ENCODE measurements around the gene IQCF2. TPM values are rescaled to one million over a fixed set of nuclear protein-coding genes. Genes with fewer than 3 reads are reported as not detected.

IQCF2 gene
- total RNA-seq, 1 donor from 2014 or later, result not detected

DNA sequence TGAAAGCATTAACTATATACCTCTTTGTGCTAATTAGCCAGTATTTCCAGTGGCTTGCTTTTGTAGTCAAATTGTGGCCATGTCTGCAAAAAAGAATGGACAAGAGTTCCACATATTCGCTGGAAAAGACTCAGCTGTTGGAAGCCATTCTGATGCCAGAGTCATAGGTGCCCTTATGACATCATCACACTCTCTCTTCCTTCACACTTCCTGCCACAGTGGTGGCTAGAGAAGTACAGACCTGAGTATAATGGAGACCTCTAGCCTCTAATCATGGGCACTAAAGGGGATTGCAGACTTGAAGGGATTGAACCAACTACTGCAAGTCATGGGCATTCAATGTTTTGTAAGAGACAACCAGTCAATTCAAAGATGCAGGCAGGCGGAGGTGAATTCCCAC, 44.0 kb upstream of the IQCF2 start:
- peaks cover 3% of the 10 kb centered on the region for H3K36me3 Mint-ChIP-seq (ENCODE audit: low read depth)
- peaks cover 7% of the 10 kb centered on the region for H3K9me3 Mint-ChIP-seq
- DNase-seq (ENCODE audit: low read depth, low spot score), result no peak
- no peaks in the 10 kb centered on the region for H3K4me1 Mint-ChIP-seq
- no peak overlapping the region for H3K4me3 Mint-ChIP-seq
- peaks cover 45% of the 10 kb centered on the region for H3K27me3 Mint-ChIP-seq (ENCODE audit: low read depth)
- H3K27ac Mint-ChIP-seq (ENCODE audit: unreplicated experiment), result no peak overlapping the region
- TF ChIP-seq, protein P1, sequence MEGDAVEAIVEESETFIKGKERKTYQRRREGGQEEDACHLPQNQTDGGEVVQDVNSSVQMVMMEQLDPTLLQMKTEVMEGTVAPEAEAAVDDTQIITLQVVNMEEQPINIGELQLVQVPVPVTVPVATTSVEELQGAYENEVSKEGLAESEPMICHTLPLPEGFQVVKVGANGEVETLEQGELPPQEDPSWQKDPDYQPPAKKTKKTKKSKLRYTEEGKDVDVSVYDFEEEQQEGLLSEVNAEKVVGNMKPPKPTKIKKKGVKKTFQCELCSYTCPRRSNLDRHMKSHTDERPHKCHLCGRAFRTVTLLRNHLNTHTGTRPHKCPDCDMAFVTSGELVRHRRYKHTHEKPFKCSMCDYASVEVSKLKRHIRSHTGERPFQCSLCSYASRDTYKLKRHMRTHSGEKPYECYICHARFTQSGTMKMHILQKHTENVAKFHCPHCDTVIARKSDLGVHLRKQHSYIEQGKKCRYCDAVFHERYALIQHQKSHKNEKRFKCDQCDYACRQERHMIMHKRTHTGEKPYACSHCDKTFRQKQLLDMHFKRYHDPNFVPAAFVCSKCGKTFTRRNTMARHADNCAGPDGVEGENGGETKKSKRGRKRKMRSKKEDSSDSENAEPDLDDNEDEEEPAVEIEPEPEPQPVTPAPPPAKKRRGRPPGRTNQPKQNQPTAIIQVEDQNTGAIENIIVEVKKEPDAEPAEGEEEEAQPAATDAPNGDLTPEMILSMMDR (conservative IDR thresholded peaks at IDR 0.05), result no peak

DNA sequence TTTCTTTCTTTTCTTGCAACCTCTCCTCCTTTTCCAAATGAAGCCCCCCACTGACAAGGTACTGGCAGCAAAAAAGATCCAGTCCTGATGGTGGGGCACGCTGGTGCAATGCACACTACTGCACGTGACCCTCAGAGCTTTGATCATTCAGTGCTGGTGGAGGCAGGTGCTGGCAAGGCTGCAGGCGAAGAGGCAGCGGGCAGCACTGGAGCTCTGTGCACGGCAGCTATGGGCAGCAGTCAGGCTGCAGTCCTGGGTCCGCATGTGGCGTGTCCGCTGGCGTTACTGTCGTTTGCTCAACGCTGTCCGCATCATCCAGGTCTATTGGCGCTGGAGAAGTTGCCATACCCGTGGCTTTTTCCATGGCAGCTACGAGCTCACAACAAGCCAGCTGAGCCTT, 42.3 kb upstream of the IQCF2 start:
- Mint-ChIP-seq H3K4me3 (no peak overlapping the region), H3K36me3 (ENCODE audit: low read depth) (peaks cover 3% of the 10 kb centered on the region), H3K27me3 (ENCODE audit: low read depth) (peaks cover 55% of the 10 kb centered on the region), H3K4me1 (no peaks in the 10 kb centered on the region), H3K9me3 (peaks cover 7% of the 10 kb centered on the region), H3K27ac (ENCODE audit: unreplicated experiment) (no peak overlapping the region)
- TF ChIP-seq, protein P1 (conservative IDR thresholded peaks at IDR 0.05), result no peak
- DNase-seq (ENCODE audit: low read depth, low spot score), result no peak

GRCh38 chr3:51819709-51820406, 41.6 kb upstream of the IQCF2 start:
- TF ChIP-seq, protein P1 (conservative IDR thresholded peaks at IDR 0.05), result peak; percentile 47
- peak; percentile 15 for DNase-seq (ENCODE audit: low read depth, low spot score)
- peaks cover 7% of the 10 kb centered on the region for H3K9me3 Mint-ChIP-seq
- no peak overlapping the region for H3K4me3 Mint-ChIP-seq
- no peaks in the 10 kb centered on the region for H3K4me1 Mint-ChIP-seq
- H3K36me3 Mint-ChIP-seq (ENCODE audit: low read depth), result peaks cover 3% of the 10 kb centered on the region
- H3K27ac Mint-ChIP-seq (ENCODE audit: unreplicated experiment), result peak overlapping the region; percentile 11
- H3K27me3 Mint-ChIP-seq (ENCODE audit: low read depth), result peaks cover 56% of the 10 kb centered on the region

DNA sequence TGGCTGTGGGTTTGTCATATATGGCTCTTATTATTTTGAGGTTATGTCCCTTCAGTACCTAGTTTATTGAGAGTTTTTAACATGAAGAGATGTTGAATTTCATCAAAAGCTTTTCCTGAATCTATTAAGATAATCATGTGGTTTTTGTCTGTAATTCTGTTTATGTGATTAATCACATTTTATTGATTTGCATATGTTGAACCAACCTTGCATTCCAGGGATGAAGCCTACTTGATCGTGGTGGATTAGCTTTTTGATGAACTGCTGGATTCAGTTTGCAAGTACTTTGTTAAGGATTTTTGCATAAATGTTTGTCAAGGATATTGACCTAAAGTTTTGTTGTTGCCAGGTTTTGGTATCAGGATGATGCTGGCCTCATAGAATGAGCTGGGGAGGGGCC, 33.1 kb upstream of the IQCF2 start:
- peaks cover 5% of the 10 kb centered on the region for H3K36me3 Mint-ChIP-seq (ENCODE audit: low read depth)
- TF ChIP-seq, protein P1 (conservative IDR thresholded peaks at IDR 0.05), result no peak
- H3K4me1 Mint-ChIP-seq, result no peaks in the 10 kb centered on the region

GRCh38 chr3:51830345-51830744, 31.1 kb upstream of the IQCF2 start:
- H3K9me3 Mint-ChIP-seq, result peaks cover 7% of the 10 kb centered on the region
- H3K27me3 Mint-ChIP-seq (ENCODE audit: low read depth), result peaks cover 45% of the 10 kb centered on the region
- TF ChIP-seq, protein P1 (conservative IDR thresholded peaks at IDR 0.05), result no peak
- DNase-seq (ENCODE audit: low read depth, low spot score), result no peak
- peaks cover 5% of the 10 kb centered on the region for H3K36me3 Mint-ChIP-seq (ENCODE audit: low read depth)
- H3K4me1 Mint-ChIP-seq, result no peaks in the 10 kb centered on the region
- H3K27ac Mint-ChIP-seq (ENCODE audit: unreplicated experiment), result no peak overlapping the region
- no peak overlapping the region for H3K4me3 Mint-ChIP-seq

More for the DNA sequence above, 33.1 kb upstream of the IQCF2 start:
- peaks cover 7% of the 10 kb centered on the region for H3K9me3 Mint-ChIP-seq
- DNase-seq (ENCODE audit: low read depth, low spot score), result no peak
- H3K27me3 Mint-ChIP-seq (ENCODE audit: low read depth), result peaks cover 39% of the 10 kb centered on the region
- no peak overlapping the region for H3K4me3 Mint-ChIP-seq
- H3K27ac Mint-ChIP-seq (ENCODE audit: unreplicated experiment), result no peak overlapping the region
